Nephron (organoid): Measurements from ENCODE around the gene FKBP2.

Source experiments
- H3K27ac Mint-ChIP-seq, 3 experiments: 2 replicates each; pipeline ENCODE4 v1.8.0; 2020; ENCODE audit warnings: mixed read lengths in 3 of 3, mild to moderate bottlenecking in 2 of 3, moderate library complexity in 1 of 3
- H3K27me3 Mint-ChIP-seq: 2 replicates; pipeline ENCODE4 v1.8.0; 2021; ENCODE audit warnings: low read depth, mild to moderate bottlenecking, moderate library complexity, mixed read lengths
- H3K36me3 Mint-ChIP-seq: 2 replicates; pipeline ENCODE4 v1.8.0; 2020; ENCODE audit warnings: low read depth, mixed read lengths
- H3K4me1 Mint-ChIP-seq: 2 replicates; pipeline ENCODE4 v1.8.0; 2020; ENCODE audit warnings: mixed read lengths
- H3K4me3 Mint-ChIP-seq, 3 experiments: 2 replicates each; pipeline ENCODE4 v1.8.0; 2020; ENCODE audit warnings: mild to moderate bottlenecking in 3 of 3, mixed read lengths in 3 of 3, moderate library complexity in 2 of 3
- H3K9me3 Mint-ChIP-seq: 2 replicates; pipeline ENCODE4 v1.8.0; 2020; ENCODE audit warnings: mixed read lengths
- TF ChIP-seq, protein P1 (sequence below), 3 experiments: fragments of 200-600 bp; sonication (generic); IDR thresholded peaks; one replicate each; pipeline ENCODE4 v1.5.0; 2021; ENCODE audit warnings: antibody characterized with exemption in 3 of 3; ENCODE audit not compliant: unreplicated experiment in 3 of 3

The FKBP2 gene

DNA sequence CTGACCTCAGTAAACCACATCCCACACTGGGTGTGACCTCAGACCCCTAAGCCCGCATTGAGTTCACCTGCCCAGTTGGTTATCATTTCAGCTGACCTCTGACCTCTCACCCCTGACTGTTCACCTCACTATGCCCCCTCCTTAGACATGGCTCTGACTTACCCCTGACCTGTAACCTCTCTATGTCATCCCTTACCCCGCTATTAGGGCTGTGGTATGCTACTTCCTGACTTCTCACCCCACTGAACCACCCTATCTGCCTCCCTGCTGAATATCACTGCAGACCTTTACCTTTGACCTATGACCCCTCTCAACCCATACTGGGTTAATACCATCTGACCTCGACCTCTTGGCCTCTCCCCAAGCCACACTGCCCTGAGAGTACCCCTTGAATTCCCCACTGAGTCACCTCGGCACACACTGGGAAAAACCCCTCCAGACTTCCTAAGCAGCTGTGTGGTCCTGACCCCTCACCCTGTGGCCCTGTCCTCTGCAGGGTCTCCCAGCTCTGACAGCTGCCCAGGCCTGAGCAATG, 18.7 kb downstream of the FKBP2 start:
- H3K36me3 Mint-ChIP-seq = peaks cover 27% of the 10 kb centered on the region
- H3K9me3 Mint-ChIP-seq = no peaks in the 10 kb centered on the region
- H3K4me1 Mint-ChIP-seq = no peaks in the 10 kb centered on the region
- H3K27ac Mint-ChIP-seq = no peak overlapping the region
- TF ChIP-seq, protein P1, sequence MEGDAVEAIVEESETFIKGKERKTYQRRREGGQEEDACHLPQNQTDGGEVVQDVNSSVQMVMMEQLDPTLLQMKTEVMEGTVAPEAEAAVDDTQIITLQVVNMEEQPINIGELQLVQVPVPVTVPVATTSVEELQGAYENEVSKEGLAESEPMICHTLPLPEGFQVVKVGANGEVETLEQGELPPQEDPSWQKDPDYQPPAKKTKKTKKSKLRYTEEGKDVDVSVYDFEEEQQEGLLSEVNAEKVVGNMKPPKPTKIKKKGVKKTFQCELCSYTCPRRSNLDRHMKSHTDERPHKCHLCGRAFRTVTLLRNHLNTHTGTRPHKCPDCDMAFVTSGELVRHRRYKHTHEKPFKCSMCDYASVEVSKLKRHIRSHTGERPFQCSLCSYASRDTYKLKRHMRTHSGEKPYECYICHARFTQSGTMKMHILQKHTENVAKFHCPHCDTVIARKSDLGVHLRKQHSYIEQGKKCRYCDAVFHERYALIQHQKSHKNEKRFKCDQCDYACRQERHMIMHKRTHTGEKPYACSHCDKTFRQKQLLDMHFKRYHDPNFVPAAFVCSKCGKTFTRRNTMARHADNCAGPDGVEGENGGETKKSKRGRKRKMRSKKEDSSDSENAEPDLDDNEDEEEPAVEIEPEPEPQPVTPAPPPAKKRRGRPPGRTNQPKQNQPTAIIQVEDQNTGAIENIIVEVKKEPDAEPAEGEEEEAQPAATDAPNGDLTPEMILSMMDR (IDR thresholded peaks at IDR 0.05; ENCODE audit: unreplicated experiment in 3 of 3) = no peak
- no peaks in the 10 kb centered on the region for H3K27me3 Mint-ChIP-seq
- no peak overlapping the region for H3K4me3 Mint-ChIP-seq

GRCh38 chr11:64260147-64260708, 19.3 kb downstream of the FKBP2 start:
- no peaks in the 10 kb centered on the region for H3K27me3 Mint-ChIP-seq

GRCh38 chr11:64261556-64262080, 20.7 kb downstream of the FKBP2 start:
- TF ChIP-seq, protein P1 (IDR thresholded peaks at IDR 0.05; ENCODE audit: unreplicated experiment in 3 of 3) = no peak
- Mint-ChIP-seq H3K36me3 (peaks cover 27% of the 10 kb centered on the region), H3K9me3 (no peaks in the 10 kb centered on the region), H3K4me1 (no peaks in the 10 kb centered on the region), H3K27me3 (no peaks in the 10 kb centered on the region), H3K27ac (no peak overlapping the region), H3K4me3 (no peak overlapping the region)

More at GRCh38 chr11:64260147-64260708, 19.3 kb downstream of the FKBP2 start:
- TF ChIP-seq, protein P1 (IDR thresholded peaks at IDR 0.05; ENCODE audit: unreplicated experiment in 3 of 3) = no peak
- H3K36me3 Mint-ChIP-seq = peaks cover 27% of the 10 kb centered on the region
- no peaks in the 10 kb centered on the region for H3K9me3 Mint-ChIP-seq
- H3K4me1 Mint-ChIP-seq = no peaks in the 10 kb centered on the region
- no peak overlapping the region for H3K27ac Mint-ChIP-seq
- H3K4me3 Mint-ChIP-seq = no peak overlapping the region

DNA sequence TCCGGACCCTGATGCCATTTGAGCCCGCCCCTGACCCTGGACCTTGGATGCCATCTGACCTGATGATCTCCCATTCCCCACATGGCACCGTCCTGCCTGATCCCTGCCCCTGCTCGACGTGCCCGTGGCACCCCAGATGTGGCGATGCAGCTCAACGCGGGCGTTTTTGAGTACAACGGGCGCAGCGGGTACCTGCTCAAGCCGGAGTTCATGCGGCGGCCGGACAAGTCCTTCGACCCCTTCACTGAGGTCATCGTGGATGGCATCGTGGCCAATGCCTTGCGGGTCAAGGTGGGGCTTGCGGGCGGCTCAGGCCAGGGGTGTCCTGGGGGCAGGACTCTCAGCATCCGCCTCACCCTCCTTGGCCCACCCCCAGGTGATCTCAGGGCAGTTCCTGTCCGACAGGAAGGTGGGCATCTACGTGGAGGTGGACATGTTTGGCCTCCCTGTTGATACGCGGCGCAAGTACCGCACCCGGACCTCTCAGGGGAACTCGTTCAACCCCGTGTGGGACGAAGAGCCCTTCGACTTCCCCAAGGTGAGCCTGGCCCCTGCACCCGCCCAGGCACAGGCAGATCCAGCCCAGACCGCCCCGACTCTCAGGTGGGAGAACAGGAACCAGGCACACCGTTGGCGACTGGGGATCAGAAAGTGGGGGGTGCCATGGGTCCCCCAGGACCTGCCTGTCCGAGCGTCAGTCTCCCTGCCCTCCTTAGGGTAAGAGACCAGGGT, 21.5 kb downstream of the FKBP2 start:
- Mint-ChIP-seq H3K9me3 (no peaks in the 10 kb centered on the region), H3K36me3 (peaks cover 26% of the 10 kb centered on the region), H3K4me1 (no peaks in the 10 kb centered on the region), H3K27me3 (no peaks in the 10 kb centered on the region), H3K27ac (no peak overlapping the region), H3K4me3 (no peak overlapping the region)
- TF ChIP-seq, protein P1 (IDR thresholded peaks at IDR 0.05; ENCODE audit: unreplicated experiment in 3 of 3) = no peak

- TF ChIP-seq, protein P1 (IDR thresholded peaks at IDR 0.05; ENCODE audit: unreplicated experiment in 3 of 3) = no peak
- Mint-ChIP-seq H3K4me3 (no peak overlapping the region), H3K27me3 (no peaks in the 10 kb centered on the region), H3K27ac (no peak overlapping the region), H3K9me3 (no peaks in the 10 kb centered on the region), H3K4me1 (no peaks in the 10 kb centered on the region), H3K36me3 (peaks cover 19% of the 10 kb centered on the region)
Observed at GRCh38 chr11:64263021-64263946, 22.4 kb downstream of the FKBP2 start.
